Erythroblast (primary cell): Measurements from ENCODE around the gene SLC4A5.

Experiments used
- GATA1 ChIP-seq: IDR thresholded peaks from 2 replicates; pipeline ENCODE4 v1.6.1; 2011; ENCODE audit warnings: low read depth, mild to moderate bottlenecking, control low read depth, low read length, moderate library complexity
- POLR2A ChIP-seq: IDR thresholded peaks from 2 replicates; pipeline ENCODE4 v1.6.1; 2011; ENCODE audit warnings: mild to moderate bottlenecking, low read length

DNA sequence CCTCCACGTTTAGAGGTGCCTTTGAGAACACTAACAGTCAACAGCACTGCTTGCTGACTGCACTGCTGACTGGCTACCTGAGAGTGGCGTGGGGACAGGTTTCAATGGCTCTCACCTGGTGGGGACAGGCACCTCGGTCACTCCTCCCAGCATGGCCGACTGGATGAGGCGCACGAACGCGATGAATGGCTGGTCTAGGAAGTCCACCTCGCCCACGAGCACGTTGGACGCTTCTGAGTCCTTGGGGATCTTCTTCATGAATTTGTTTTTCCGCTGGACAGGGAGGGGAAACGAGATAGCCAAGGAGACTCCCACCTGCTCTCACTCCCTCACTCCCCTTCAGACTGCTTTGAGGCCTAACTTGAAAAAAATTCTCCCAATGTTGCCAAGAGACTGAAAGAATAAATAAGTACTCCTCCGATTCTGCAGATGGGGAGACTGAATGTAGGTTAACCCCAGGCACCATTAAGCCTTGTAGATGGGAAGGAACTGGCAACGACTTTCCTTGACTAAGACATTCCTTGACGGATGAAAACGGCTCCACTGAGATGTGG, 87.5 kb downstream of the SLC4A5 start:
- TF ChIP-seq POLR2A: no peak
- no peak for TF ChIP-seq GATA1
